ENCODE data around the gene UNC13A. TPM values are rescaled to one million over a fixed set of nuclear protein-coding genes. Genes with fewer than 3 reads are reported as not detected.

Gene UNC13A
- total and polyA plus RNA-seq, 2 of the 13 experiments (the other 11 are each of a cell fraction or from before 2014, with no cell fraction given): 0.11 to 0.45 TPM

DNA sequence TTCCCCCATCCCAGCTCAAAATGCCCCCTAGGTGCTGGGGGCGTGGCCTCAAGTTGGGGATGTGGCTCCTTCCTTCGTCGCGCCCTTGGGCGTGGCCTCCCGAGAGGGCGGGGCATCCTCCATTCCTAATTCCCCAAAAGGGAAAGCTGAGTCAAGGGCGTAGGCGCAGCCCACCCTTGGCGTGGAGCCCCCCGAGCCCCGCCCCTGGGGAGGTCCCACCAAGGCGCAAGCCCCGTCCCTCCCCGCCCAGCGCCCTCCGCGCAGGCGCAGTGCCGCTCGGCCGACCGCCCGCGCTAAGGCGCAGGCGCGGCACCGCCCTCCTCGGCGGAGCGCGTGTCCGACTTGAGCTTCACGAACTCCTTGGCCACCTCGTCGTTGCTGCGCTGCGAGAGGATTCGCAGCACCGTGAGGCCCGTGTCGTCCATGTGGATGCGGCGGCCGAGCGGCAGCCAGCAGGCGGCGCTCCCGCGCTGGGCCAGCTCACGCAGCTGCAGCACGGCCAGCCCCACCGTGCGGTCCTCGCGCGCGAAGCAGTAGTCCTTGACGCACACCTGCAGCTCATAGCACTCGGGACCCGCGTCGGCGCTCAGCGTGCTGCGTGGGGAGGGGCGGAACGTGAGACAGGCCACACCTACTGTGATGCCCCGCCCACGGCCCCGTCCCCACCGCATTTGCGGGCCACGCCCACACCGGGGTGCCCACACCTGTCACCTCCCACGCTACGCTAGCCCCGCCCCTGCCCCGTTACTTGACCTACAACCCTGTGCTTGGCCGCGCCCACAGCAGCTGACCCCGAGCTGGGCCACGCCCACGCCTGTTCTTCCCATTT is 82.2 kb downstream of the UNC13A start (continued):
- peak; percentile 95; the same call in 1 of the 2 replicates for TF ChIP-seq ZNF747 (CRISPR knock-in tag; IDR thresholded peaks at IDR 0.05; ENCODE audit: borderline replicate concordance)
- TF ChIP-seq, protein P1, sequence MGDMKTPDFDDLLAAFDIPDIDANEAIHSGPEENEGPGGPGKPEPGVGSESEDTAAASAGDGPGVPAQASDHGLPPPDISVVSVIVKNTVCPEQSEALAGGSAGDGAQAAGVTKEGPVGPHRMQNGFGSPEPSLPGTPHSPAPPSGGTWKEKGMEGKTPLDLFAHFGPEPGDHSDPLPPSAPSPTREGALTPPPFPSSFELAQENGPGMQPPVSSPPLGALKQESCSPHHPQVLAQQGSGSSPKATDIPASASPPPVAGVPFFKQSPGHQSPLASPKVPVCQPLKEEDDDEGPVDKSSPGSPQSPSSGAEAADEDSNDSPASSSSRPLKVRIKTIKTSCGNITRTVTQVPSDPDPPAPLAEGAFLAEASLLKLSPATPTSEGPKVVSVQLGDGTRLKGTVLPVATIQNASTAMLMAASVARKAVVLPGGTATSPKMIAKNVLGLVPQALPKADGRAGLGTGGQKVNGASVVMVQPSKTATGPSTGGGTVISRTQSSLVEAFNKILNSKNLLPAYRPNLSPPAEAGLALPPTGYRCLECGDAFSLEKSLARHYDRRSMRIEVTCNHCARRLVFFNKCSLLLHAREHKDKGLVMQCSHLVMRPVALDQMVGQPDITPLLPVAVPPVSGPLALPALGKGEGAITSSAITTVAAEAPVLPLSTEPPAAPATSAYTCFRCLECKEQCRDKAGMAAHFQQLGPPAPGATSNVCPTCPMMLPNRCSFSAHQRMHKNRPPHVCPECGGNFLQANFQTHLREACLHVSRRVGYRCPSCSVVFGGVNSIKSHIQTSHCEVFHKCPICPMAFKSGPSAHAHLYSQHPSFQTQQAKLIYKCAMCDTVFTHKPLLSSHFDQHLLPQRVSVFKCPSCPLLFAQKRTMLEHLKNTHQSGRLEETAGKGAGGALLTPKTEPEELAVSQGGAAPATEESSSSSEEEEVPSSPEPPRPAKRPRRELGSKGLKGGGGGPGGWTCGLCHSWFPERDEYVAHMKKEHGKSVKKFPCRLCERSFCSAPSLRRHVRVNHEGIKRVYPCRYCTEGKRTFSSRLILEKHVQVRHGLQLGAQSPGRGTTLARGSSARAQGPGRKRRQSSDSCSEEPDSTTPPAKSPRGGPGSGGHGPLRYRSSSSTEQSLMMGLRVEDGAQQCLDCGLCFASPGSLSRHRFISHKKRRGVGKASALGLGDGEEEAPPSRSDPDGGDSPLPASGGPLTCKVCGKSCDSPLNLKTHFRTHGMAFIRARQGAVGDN (CRISPR knock-in tag; IDR thresholded peaks at IDR 0.05): peak; percentile 100
- peak; percentile 99 for TF ChIP-seq ZNF776 (CRISPR knock-in tag; IDR thresholded peaks at IDR 0.05)
- TF ChIP-seq ZNF280D (CRISPR knock-in tag; IDR thresholded peaks at IDR 0.05): no peak
- peak; percentile 87 for TF ChIP-seq MTA1 (CRISPR knock-in tag; IDR thresholded peaks at IDR 0.05; ENCODE audit: borderline replicate concordance)
- TF ChIP-seq MTA3 (CRISPR knock-in tag; IDR thresholded peaks at IDR 0.05): no peak
- TF ChIP-seq, protein P2, sequence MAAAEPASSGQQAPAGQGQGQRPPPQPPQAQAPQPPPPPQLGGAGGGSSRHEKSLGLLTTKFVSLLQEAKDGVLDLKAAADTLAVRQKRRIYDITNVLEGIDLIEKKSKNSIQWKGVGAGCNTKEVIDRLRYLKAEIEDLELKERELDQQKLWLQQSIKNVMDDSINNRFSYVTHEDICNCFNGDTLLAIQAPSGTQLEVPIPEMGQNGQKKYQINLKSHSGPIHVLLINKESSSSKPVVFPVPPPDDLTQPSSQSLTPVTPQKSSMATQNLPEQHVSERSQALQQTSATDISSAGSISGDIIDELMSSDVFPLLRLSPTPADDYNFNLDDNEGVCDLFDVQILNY (CRISPR knock-in tag; conservative IDR thresholded peaks at IDR 0.05): peak; percentile 66
- peak; percentile 93 for TF ChIP-seq ARNTL (CRISPR knock-in tag; IDR thresholded peaks at IDR 0.05)
- TF ChIP-seq, protein P3, sequence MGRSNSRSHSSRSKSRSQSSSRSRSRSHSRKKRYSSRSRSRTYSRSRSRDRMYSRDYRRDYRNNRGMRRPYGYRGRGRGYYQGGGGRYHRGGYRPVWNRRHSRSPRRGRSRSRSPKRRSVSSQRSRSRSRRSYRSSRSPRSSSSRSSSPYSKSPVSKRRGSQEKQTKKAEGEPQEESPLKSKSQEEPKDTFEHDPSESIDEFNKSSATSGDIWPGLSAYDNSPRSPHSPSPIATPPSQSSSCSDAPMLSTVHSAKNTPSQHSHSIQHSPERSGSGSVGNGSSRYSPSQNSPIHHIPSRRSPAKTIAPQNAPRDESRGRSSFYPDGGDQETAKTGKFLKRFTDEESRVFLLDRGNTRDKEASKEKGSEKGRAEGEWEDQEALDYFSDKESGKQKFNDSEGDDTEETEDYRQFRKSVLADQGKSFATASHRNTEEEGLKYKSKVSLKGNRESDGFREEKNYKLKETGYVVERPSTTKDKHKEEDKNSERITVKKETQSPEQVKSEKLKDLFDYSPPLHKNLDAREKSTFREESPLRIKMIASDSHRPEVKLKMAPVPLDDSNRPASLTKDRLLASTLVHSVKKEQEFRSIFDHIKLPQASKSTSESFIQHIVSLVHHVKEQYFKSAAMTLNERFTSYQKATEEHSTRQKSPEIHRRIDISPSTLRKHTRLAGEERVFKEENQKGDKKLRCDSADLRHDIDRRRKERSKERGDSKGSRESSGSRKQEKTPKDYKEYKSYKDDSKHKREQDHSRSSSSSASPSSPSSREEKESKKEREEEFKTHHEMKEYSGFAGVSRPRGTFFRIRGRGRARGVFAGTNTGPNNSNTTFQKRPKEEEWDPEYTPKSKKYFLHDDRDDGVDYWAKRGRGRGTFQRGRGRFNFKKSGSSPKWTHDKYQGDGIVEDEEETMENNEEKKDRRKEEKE (IDR thresholded peaks at IDR 0.05): no peak
- peak; percentile 96 for TF ChIP-seq ZNF691 (CRISPR knock-in tag; IDR thresholded peaks at IDR 0.05; ENCODE audit: borderline replicate concordance, low read depth)
- peak; percentile 61; the same call in 1 of the 2 replicates for TF ChIP-seq ZNF746 (CRISPR knock-in tag; IDR thresholded peaks at IDR 0.05)
- TF ChIP-seq ZNF552 (CRISPR knock-in tag; IDR thresholded peaks at IDR 0.05; ENCODE audit: borderline replicate concordance): peak; percentile 98; the same call in 1 of the 2 replicates
- no peak for TF ChIP-seq PHB2 (IDR thresholded peaks at IDR 0.05; ENCODE audit: partially characterized antibody)
- no peak for TF ChIP-seq GTF2F1 (IDR thresholded peaks at IDR 0.05; ENCODE audit: low read length)
- peak; percentile 99 for TF ChIP-seq NFKB2 (CRISPR knock-in tag; IDR thresholded peaks at IDR 0.05; ENCODE audit: borderline replicate concordance)
- peak; percentile 92 for TF ChIP-seq AKAP8 (CRISPR knock-in tag; IDR thresholded peaks at IDR 0.05)
- TF ChIP-seq FOXA3 (CRISPR knock-in tag; IDR thresholded peaks at IDR 0.05): peak; percentile 78

Measured in HepG2 (cell line).